ENCODE measurements around the gene AMMECR1L.
"Not testable (repeated sequence)": the region's sequence is repeated elsewhere in the genome, so short reads cannot be mapped to it uniquely, and the experiment has no call there.

AMMECR1L gene

DNA sequence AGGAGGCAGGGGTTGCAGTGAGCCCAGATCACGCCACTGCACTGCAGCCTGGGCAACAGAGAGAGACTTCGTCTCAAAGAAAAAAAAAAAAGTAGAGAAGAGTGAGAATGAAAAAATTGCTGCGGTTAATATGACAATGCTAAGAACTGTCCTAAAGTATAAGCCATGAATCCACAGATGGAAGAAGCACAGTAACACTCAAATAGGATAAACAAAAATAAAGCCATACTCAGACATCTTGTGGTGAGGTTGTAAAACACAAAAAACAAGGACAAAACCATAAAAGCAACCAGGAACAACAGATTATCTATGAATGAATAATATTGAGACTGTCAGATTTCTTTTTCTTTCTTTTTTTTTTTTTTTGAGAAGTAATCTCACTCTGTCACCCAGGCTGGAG is 50.8 kb downstream of the AMMECR1L start:
- DNase-seq = no peak

DNA sequence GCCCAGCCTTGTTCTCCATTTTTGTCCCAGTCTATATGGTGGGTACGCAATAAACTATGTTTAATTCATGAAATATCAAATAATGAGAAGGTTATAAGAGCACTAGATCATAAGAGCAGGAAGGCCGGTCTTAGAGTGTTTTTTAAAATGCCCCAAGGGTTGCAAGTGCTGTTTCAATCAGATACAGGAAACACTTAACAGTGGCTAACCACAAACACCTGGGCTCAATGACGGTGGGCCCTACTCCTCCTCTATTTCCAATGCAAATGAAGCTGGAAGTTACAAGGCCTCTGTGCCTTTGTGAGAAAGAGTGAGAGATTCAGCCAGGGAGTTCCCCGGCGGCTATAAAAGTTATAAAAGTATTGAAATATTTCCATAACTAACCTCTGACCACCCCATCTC is 55.9 kb downstream of the AMMECR1L start:
- no peak for DNase-seq

DNA sequence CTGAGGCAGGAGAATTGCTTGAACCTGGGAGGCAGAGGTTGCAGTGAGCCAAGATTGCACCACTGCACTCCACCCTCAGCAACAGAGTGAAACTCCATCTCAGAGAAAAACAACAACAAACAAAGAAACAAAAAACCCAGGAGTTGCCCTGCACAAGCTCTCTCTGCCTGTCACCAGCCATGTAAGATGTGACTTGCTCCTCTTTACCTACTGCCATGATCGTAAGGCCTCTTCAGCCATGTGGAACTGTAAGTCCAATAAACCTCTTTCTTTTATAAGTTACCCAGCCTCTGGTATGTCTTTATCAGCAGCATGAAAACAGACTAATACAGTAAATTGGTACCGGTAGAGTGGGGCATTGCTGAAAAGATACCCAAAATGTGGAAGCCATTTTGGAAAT is 59.0 kb downstream of the AMMECR1L start:
- not testable (repeated sequence) for DNase-seq

DNA sequence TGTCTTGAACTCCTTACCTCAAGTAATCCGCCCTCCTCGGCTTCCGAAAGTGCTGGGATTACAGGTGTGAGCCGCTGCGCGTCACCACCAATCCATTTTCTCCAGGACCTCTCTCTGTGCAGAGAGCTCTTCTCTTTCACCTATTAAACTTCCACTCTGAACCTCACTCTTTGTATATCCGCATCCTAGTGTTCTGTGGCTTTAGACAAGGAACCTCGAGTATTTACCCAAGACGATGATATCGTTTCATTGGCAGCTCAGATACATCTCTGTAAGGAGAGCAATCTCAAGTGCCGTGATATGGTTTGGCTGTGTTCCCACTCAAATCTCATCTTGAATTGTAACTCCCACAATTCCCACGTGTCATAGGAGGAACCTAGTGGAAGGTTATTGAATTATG is 59.7 kb downstream of the AMMECR1L start:
- DNase-seq = no peak

DNA sequence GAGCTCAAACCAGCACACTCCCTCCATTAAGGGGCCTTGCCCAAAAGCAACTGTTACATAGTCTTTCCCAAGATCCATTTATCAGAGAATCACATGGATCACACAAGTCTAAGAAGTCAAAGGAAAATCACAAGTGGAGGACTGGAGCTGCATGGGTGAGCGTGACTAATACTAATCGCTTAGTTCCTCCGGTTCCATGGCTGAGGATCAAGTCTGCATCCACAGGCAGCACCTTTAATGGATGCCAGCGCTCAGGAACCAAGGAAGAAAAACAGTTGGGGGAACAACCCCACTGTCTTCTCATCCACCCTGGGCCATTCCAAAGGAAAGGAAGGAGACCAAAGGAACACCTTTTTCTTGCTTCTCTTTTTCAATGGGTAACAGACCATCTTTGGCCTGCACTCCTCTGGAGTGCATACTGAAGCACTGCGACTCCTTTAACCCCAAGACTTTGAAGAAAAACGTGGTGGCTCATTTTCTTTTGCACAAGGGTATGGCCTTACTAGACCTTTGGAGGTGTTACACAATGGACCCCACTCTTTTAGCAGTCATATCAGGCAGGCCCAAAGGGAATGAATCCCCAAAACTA is 65.6 kb downstream of the AMMECR1L start:
- no peak for DNase-seq

DNA sequence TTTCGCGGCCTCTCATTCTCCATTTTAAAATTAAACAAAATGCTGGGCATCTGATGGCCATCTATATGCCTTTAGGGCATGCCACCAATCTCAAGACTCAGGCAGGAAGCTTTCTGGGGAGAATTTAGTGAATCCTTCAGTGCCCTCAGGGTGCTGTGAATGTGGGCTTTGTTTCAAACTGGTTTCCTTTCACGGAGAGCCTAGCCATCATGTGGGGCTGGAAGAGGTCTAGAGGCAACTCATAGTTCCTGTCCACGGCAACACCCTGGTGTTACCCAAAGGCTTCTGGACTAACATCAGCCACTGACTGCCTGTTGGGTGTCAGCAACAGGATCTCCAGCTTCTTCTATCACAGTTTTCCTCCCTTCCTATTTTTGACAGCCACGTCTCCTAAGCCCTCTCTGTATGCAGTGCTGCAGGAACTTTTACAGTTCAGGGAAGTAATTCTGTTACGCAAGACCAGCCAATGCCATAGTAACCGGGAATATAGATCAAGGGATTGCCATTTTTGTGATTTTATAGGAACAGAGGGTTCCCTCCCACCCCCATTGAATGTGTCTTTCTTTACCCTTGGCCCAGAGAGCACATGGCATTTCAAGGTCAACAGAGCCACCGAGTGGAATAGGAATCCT is 66.8 kb downstream of the AMMECR1L start:
- no peak for DNase-seq

DNA sequence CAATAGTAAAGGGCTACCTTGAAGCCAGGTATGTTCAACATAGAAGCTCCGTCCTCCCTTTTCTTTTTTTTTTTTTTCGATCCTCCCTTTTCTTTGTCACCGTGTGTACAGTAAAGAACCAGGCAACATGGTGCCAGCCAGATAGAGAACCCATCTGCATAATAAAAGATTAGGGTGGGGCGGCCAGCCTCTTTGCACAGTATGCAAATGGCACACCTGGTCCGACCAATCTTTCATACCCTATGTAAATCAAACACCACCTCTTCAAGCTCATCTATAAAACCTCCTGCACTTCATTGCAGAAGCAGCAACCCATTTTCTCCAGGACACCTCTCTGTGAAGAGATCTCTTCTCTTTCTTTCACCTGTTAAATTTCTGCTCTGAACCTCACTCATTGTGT is 67.5 kb downstream of the AMMECR1L start:
- no peak for DNase-seq

DNA sequence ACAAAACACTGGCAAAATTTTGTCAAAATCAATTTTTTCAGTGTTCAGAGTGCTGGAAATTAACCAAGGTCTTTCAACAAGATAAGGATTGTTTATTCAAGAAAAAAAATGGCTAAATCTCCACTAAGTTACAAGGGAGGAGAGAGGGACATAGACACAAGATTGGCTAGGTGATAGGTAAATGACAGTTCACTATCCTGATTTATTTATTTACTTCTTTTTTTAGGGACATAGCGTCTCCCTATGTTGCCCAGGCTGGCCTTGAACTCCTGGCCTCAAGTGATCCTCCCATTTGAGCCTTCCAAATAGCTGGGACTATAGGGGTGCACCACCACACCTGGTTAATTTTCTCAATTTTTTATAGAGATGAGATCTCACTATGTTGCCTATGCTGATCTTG is 71.1 kb downstream of the AMMECR1L start:
- no peak for DNase-seq

DNA sequence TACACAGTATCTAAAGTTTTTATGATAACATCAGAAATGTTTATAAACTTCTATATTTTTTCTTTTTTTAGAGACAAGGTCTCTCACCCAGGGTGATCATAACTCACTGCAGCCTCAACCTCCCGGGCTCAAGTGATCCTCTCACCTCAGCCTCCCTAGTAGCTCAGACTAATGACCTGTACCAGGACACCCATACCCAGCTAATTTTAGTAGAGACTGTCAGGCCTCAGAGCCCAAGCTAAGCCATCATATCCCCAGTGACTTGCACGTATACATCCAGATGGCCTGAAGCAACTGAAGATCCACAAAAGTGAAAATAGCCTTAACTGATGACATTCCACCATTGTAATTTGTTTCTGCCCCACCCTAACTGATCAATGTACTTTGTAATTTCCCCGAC is 73.3 kb downstream of the AMMECR1L start:
- DNase-seq = not testable (repeated sequence)

Measured in effector CD8-positive, alpha-beta T cell (primary cell).